Activated CD8-positive, alpha-beta memory T cell treated with anti-CD3 and anti-CD28 coated beads, Interleukin-2, amount 50 U/mL, for 24 hours (primary cell): Measurements from ENCODE around the gene NT5C1B.

Source experiments
- DNase-seq: peaks from one replicate; pipeline ENCODE4 v3.0.0-alpha.2; 2020; ENCODE audit errors: extremely low read depth

The NT5C1B gene

DNA sequence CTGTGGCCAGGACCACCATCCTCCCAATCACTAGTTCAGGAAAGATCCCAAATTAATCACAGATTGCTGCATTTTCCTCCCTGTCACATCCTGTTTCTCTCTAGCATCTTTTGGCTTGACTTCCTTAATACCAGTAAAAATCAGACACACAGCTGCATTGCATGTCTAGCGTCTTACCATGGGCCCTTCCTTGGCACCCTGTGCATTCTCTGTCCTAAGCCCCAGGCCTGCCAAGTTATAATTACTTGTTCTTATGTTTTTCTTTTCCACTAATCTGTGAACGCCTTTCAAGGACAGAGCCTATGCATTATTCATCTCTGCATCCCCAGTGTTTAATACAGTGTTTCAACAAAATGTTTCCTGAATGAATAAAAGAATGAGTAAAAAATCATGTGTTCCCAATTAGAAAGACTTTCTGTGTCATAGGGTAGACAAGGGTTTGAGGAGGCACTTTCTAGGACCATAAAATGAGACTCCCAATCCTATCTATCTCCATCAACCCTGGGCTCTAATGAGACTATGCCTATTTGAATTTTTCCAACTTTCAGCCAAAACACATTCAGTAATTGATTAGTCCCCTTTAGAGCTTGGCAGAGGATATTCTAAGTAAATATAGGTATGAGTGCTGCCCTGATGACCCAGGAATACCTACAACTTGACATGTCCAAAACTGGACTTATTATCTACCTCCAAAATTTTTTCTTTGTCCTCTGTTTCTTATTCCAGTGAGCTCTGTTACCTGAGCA is 10.3 kb upstream of the NT5C1B start:
- DNase-seq = no peak

DNA sequence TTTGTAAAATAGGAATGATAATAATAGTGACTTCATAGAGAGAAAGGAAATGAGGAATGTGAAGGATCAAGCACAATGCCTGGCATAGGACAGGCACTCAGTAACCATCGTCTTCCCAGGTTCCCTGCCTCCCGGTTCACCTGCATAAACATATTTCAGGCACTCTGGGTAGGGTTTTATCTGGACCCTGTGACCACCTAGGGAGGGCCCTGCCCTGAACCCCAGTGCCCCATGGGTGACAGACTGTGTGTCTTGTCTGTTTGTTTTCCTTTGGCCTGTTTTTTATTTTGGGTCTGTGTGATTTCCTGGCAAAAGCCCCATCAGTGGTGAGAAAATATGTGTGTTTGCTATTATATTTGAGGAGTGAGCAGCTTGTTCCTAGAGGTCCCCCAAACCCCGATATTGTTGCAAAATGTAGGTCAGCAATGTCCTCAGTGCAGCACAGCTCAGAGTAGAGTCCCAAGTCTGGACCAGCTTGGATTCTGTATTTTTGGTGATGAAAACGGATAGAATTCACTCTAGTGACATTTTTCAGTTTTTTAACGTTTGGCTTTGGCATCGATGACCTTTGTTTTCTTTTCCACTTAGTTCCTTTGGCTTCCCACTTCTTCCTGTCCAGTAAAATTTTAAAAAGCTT is 9.6 kb upstream of the NT5C1B start:
- DNase-seq = no peak

DNA sequence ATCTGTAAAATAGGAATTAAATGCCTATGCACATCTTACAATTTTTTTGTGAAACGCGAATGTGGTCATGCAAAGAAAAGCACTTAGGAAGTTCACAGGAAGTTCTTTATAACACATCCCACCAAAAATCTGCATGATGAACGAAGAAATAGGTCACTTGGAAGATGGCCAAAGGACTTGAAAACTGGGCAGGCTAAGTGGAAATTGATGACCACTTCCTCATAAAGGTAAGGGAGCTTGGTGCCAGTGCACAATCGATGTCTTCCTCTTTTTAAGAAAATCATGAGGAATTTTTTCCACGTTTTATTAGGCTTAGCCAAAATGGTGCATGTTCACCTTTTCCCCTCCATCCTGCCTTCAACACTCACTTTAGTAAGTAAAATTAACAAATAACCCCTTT is 8.2 kb upstream of the NT5C1B start:
- no peak for DNase-seq

DNA sequence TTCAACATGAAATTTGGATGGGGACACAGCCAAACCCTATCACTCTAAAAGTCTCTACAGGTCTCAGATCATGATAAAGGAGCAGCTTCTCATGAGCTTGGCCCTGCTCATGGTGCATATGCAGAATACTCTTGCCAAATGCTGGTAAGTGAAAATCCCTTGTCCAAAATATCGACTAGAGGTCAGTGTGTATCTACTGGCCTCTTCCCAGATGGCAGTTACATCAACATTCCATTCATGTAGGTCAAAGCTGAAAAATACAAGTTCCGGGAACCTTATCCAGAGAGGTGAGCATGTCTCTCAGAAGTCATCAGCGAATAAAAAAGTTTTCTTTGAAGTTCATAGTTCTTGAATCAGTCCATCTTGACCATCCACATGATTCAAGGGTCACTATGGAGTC is 7.6 kb upstream of the NT5C1B start:
- no peak for DNase-seq

- no peak for DNase-seq
These were observed 4.1 kb upstream of the NT5C1B start for GRCh38 chr2:18593496-18593895.

DNA sequence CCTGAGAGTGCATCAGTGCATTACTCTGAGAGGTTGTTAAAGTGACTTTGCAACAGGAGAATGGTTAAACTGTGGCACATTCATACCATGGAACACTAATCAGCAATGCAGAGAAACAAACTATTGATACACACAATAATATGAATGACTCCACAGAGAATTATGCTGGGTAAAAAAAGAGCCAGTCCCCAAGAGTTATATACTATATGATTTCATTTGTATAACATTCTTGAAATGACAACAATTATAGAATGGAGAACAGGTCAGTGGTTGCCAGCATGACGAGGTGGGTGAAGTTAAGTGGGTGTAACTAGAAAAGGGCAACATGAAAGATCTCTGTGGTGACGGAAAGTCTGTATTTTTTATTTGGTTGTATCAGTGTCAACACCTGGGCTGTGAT is 3.0 kb upstream of the NT5C1B start:
- DNase-seq = no peak

GRCh38 chr2:18588802-18589201 is 567 bp downstream of the NT5C1B start:
- no peak for DNase-seq

GRCh38 chr2:18588049-18588448 is 1.3 kb downstream of the NT5C1B start:
- no peak for DNase-seq

- no peak for DNase-seq
These were observed 3.8 kb downstream of the NT5C1B start for GRCh38 chr2:18585526-18585925.

DNA sequence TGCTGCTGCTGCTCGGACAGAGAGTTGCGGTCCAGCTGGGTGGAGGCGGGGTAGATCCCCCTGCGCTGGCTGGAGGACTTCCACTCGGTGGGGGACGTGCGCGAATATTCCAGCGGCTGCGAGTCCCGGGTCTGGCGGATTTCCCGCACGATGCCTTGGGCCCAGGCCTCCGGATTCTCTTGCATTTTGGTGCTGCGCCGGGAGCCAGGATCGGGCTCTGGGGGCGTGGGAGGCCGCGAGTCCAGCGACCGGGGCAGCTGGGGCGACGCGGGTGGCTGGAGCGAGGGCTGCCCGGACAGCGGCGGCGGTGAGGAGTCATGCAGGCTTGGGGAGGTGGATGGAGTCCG is 4.8 kb downstream of the NT5C1B start:
- DNase-seq = no peak

DNA sequence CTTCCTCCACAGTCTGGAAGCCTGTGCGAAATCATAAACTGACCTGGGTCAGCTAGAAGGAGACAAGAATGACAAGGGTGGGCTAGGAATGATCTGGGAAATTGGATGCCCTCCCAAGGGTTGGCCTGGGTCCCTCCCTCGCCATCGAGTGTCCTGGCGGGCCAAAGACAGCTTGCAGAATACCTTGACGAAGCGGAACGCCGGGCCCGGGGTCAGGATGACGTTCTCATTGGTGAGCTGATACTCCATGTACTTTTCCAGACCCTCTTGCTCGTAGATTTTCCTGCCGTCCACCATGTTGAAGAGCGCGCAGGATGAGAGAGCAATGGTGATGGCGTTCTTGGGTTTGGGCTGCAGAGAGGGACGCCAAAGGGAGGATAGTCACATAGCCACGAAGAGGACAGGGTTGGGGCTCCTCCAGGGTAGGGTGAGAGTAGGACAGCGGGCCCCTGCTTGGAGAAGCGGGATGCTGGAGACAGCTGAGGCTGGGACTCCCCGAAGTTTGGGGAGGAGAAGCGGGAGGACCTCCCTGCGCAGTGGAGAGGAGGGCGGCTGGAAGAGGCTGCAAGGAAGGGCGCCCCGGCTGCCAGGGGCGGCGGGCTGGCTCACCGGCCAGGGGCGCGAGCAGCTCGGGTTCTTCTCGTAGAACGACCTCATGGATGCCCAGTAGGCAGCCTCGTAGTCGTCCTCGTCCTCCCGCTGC is 5.3 kb downstream of the NT5C1B start:
- DNase-seq = no peak

DNA sequence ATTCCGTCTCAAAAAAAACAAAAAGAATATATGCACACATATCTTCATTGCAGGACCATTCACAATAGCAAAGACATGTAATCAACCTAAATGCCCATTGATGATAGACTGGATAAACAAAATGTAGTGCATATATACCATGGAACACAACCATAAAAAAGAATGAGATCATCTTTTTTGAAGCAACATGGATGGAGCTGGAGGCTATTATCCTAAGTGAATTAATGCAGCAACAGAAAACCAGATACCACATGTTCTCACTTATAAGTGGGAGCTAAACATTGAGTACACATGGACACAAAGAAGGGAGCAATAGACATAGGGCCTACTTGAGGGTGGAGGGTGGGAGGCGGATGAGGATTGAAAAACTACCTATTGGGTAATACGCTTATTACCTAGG is 8.8 kb downstream of the NT5C1B start:
- DNase-seq = no peak

DNA sequence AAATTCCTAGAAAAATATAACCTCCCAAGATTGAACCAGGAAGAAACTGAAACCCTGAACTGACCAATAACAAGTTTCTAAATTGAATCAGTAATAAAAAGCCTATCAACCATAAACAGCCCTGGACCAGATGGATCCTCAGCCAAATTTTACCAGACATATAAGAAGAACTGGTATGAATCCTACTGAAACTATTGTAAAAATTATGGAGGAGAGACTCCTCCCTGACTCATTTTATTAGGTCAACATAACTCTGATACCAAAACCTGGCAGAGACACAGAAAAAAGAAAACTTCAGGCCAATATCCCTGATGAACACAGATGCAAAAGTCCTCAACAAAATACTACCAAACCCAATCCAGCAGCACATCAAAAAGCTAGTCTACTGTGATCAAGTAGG is 11.3 kb downstream of the NT5C1B start:
- DNase-seq = no peak

DNA sequence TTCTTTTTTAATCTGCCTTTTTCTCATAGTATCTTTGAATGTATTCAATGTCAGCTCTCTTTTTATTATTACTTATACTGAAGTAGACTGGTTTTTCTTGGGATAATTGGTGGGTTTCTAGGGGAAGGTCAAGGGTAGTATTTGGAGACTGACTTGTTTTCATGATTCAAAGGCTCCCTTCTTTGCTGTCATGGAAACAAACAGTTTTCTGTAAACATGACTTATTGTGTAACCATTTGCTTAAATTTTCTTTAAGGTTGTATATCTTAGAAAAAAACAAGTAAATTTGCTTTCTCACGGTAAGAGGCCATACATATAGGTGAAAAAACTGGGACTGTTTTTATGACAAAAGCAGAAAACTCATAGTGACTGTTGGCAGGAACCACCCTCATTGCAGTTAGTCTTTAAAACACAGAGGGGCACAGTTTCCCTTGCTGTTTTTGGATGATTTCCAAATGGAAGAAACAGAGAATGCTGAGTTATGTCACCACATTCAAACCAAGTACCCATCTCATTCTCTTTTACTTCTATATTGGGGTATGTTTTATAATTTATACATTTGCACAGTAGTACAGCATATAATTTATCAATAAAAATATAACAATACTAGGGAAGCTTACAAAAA is 23.1 kb downstream of the NT5C1B start:
- no peak for DNase-seq

GRCh38 chr2:18560797-18561085 is 28.6 kb downstream of the NT5C1B start:
- no peak for DNase-seq

GRCh38 chr2:18560031-18560796 is 29.2 kb downstream of the NT5C1B start, which contains the start of gene RDH14:
Gene RDH14, minus strand, starts transcription at chr2:18560653. Its CDS starts 81 bp downstream, at chr2:18560572.
- peak; percentile 79 for DNase-seq

DNA sequence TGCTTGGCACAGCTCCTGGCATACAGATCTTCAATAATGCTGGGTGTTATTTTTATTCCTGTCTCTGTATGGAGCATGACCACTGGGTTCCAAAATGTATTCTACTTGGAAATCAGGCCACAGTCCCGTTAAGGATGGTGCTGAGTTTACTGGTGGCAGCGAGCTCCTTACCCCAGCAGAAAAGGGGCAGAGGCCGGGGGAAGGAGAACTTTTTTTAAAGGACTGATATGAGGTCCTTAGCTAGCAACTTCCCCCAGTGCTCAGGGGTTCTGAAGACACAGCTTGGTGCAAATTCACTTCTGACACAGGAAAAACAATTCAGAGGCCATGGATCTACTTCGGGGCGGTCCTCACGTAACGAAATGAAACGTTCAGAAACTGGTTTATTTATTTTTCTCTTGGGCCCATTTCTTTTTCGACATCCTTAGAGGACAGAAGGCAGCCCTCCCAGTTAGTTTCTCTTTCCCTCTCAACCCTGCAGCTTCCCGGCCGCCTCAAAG is 29.8 kb downstream of the NT5C1B start:
- DNase-seq = no peak

DNA sequence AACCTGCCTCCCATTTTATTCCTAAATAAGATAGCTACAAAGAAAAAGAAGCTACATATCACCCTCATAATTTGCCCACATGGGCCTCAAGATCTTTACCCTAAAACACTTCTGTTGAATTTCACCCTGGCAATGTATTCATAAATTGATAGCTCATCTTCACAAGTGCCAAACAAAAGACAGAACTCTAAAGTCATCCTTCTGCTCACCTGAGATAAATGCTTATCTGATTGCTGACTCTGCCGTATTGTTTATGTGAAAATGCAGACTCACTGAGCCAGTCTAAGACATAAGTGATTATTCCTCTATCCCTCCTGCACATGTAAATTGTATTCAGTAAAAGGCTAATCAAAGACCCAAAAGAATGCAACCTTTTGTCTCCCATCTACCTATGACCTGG is 30.9 kb downstream of the NT5C1B start:
- DNase-seq = no peak

- DNase-seq = no peak
These were observed 32.2 kb downstream of the NT5C1B start for GRCh38 chr2:18557121-18557520.

GRCh38 chr2:18552351-18553077 is 36.9 kb downstream of the NT5C1B start:
- no peak for DNase-seq

GRCh38 chr2:18551623-18552022 is 37.7 kb downstream of the NT5C1B start:
- no peak for DNase-seq
